Stimulated activated CD8-positive, alpha-beta memory T cell treated with anti-CD3 and anti-CD28 coated beads, Interleukin-12 subunit alpha, Interleukin-12 subunit beta, amount 100 ng/mL, for 24 hours (primary cell): ENCODE results near the gene SPINK9.
"Not testable (repeated sequence)": the region's sequence is repeated elsewhere in the genome, so short reads cannot be mapped to it uniquely, and the experiment has no call there.

Experiments
- DNase-seq: peaks from one replicate; pipeline ENCODE4 v3.0.0-alpha.2; 2020; ENCODE audit errors: extremely low read depth

SPINK9 gene

GRCh38 chr5:148335259-148335658 is at the start of gene SPINK9:
Gene SPINK9, plus strand, starts transcription at chr5:148335559. Its CDS starts 55 bp downstream, at chr5:148335614.
- no peak for DNase-seq

- DNase-seq = no peak
These were observed 44.8 kb upstream of the SPINK9 start for GRCh38 chr5:148290271-148291195.

GRCh38 chr5:148297731-148298130 is 37.6 kb upstream of the SPINK9 start:
- no peak for DNase-seq

GRCh38 chr5:148306446-148306845 is 28.9 kb upstream of the SPINK9 start:
- no peak for DNase-seq

GRCh38 chr5:148309019-148309418 is 26.3 kb upstream of the SPINK9 start:
- DNase-seq = no peak

GRCh38 chr5:148309746-148310145 is 25.6 kb upstream of the SPINK9 start:
- no peak for DNase-seq

GRCh38 chr5:148311484-148311883 is 23.9 kb upstream of the SPINK9 start:
- DNase-seq = no peak

- DNase-seq = no peak
These were observed 23.2 kb upstream of the SPINK9 start, which contains the start of gene SPINK7 for GRCh38 chr5:148312153-148312552. Gene SPINK7, plus strand, starts transcription at chr5:148312423. Its CDS starts 61 bp downstream, at chr5:148312484.

GRCh38 chr5:148314187-148314586 is 21.2 kb upstream of the SPINK9 start:
- no peak for DNase-seq

GRCh38 chr5:148314731-148315130 is 20.6 kb upstream of the SPINK9 start:
- DNase-seq = no peak

- DNase-seq = not testable (repeated sequence)
These were observed 15.1 kb upstream of the SPINK9 start for GRCh38 chr5:148320011-148320963.

- DNase-seq = no peak
These were observed 2.0 kb upstream of the SPINK9 start for GRCh38 chr5:148333262-148333849.

GRCh38 chr5:148336704-148337435 is 1.5 kb downstream of the SPINK9 start:
- DNase-seq = no peak

GRCh38 chr5:148342371-148343045 is 7.1 kb downstream of the SPINK9 start:
- no peak for DNase-seq

- DNase-seq = no peak
These were observed 7.7 kb downstream of the SPINK9 start for GRCh38 chr5:148343046-148343407.

GRCh38 chr5:148343603-148344487 is 8.5 kb downstream of the SPINK9 start:
- DNase-seq = no peak

GRCh38 chr5:148347706-148348105 is 12.3 kb downstream of the SPINK9 start:
- DNase-seq = no peak

- no peak for DNase-seq
These were observed 17.3 kb downstream of the SPINK9 start for GRCh38 chr5:148352696-148353095.

- no peak for DNase-seq
These were observed 18.3 kb downstream of the SPINK9 start for GRCh38 chr5:148353634-148354033.

GRCh38 chr5:148364343-148364742 is 29.0 kb downstream of the SPINK9 start:
- DNase-seq = no peak
